Transverse colon (tissue), 4 donors: Measurements from ENCODE around the gene CDH13.

ENCODE experiments used
- CTCF ChIP-seq, 5 experiments: fragments of 200-600 bp in 3 of 5; fragments of 450-650 bp in 2 of 5; sonication (generic) in 3 of 5; IDR thresholded peaks; 1 replicate in 2 of 5; 2 replicates in 3 of 5; pipeline ENCODE4 v1.5.1; 2016 to 2017; ENCODE audit warnings: antibody characterized with exemption in 5 of 5, inconsistent platforms in 3 of 5, mild to moderate bottlenecking in 2 of 5, moderate library complexity in 1 of 5
- EP300 ChIP-seq: sonication (generic); formaldehyde crosslinking; IDR thresholded peaks from one replicate; pipeline ENCODE4 v1.6.1; 2017; ENCODE audit warnings: antibody characterized with exemption, low read depth
- POLR2AphosphoS5 ChIP-seq, 3 donors: sonication (generic); formaldehyde crosslinking; IDR thresholded peaks; one replicate each; pipeline ENCODE4 v1.6.1; 2016; ENCODE audit warnings: antibody characterized with exemption in 3 of 3

- TF ChIP-seq POLR2AphosphoS5 (IDR thresholded peaks at IDR 0.05) (no peak), CTCF (IDR thresholded peaks at IDR 0.05) (no peak), EP300 (no peak)
These were observed 507.9 kb downstream of the CDH13 start for GRCh38 chr16:83134638-83135037.
